Stimulated activated naive CD8-positive, alpha-beta T cell treated with anti-CD3 and anti-CD28 coated beads, Interleukin-15, Interleukin-2, amounts not matched to agents 100 U/mL and 50 U/mL, for 24 hours (primary cell): ENCODE measurements around the gene FSHR.

ENCODE experiments used
- ATAC-seq: fragments of 150-1000 bp; cut with Tn5 transposase; one replicate; pipeline ENCODE4 v1.10.0; 2021
- DNase-seq: peaks from one replicate; pipeline ENCODE4 v3.0.0; 2021

The FSHR gene

GRCh38 chr2:49111006-49111405 is 43.3 kb downstream of the FSHR start:
- DNase-seq, result no peak
- ATAC-seq, result no peak

GRCh38 chr2:49110571-49110970 is 43.7 kb downstream of the FSHR start:
- DNase-seq (no peak), ATAC-seq (no peak)

- no peak for ATAC-seq
- DNase-seq, result no peak
These were observed 45.5 kb downstream of the FSHR start for GRCh38 chr2:49108851-49109250.

GRCh38 chr2:49108436-49108835 is 45.9 kb downstream of the FSHR start:
- DNase-seq (no peak), ATAC-seq (no peak)

GRCh38 chr2:49105506-49105905 is 48.8 kb downstream of the FSHR start:
- DNase-seq (no peak), ATAC-seq (no peak)

GRCh38 chr2:49102146-49102545 is 52.2 kb downstream of the FSHR start:
- no peak for DNase-seq
- ATAC-seq, result no peak

GRCh38 chr2:49080681-49081080 is 73.6 kb downstream of the FSHR start:
- ATAC-seq, result no peak
- DNase-seq, result no peak

GRCh38 chr2:49070716-49071115 is 83.6 kb downstream of the FSHR start:
- ATAC-seq (no peak), DNase-seq (no peak)

GRCh38 chr2:49069829-49070228 is 84.5 kb downstream of the FSHR start:
- no peak for DNase-seq
- no peak for ATAC-seq

GRCh38 chr2:49068613-49069012 is 85.7 kb downstream of the FSHR start:
- ATAC-seq (no peak), DNase-seq (no peak)

- DNase-seq (no peak), ATAC-seq (no peak)
These were observed 86.3 kb downstream of the FSHR start for GRCh38 chr2:49067971-49068370.

- no peak for DNase-seq
- no peak for ATAC-seq
These were observed 101.2 kb downstream of the FSHR start for GRCh38 chr2:49053156-49053555.

GRCh38 chr2:49050265-49050664 is 104.0 kb downstream of the FSHR start:
- no peak for ATAC-seq
- DNase-seq, result no peak

GRCh38 chr2:49049161-49049560 is 105.2 kb downstream of the FSHR start:
- ATAC-seq, result no peak
- DNase-seq, result no peak

GRCh38 chr2:49045083-49045482 is 109.2 kb downstream of the FSHR start:
- DNase-seq (no peak), ATAC-seq (no peak)

GRCh38 chr2:49044350-49045079 is 109.8 kb downstream of the FSHR start:
- no peak for DNase-seq
- no peak for ATAC-seq

- no peak for ATAC-seq
- no peak for DNase-seq
These were observed 110.8 kb downstream of the FSHR start for GRCh38 chr2:49043405-49043982.

GRCh38 chr2:49042488-49042887 is 111.8 kb downstream of the FSHR start:
- no peak for ATAC-seq
- DNase-seq, result no peak

GRCh38 chr2:49041061-49041460 is 113.3 kb downstream of the FSHR start:
- ATAC-seq, result no peak
- no peak for DNase-seq

GRCh38 chr2:49037197-49037596 is 117.1 kb downstream of the FSHR start:
- ATAC-seq, result no peak
- no peak for DNase-seq

GRCh38 chr2:49035481-49035880 is 118.8 kb downstream of the FSHR start:
- no peak for ATAC-seq
- DNase-seq, result no peak

GRCh38 chr2:49033394-49034185 is 120.7 kb downstream of the FSHR start:
- no peak for ATAC-seq
- no peak for DNase-seq

GRCh38 chr2:49032936-49033335 is 121.4 kb downstream of the FSHR start:
- ATAC-seq (no peak), DNase-seq (no peak)
